ENCODE results near the gene APOBEC3B. TPM values are rescaled to one million over a fixed set of nuclear protein-coding genes. Genes with fewer than 3 reads are reported as not detected.
"Not testable (repeated sequence)": the region's sequence is repeated elsewhere in the genome, so short reads cannot be mapped to it uniquely, and the experiment has no call there.

Gene APOBEC3B
- total RNA-seq, 3 donors from 2014 or later (not counting 1 experiment from before 2014, with no cell fraction given) = 1.7 to 2.3 (median 2.2) TPM

- no peaks in the 10 kb centered on the region for H3K36me3 ChIP-seq (ENCODE audit: control insufficient read depth, insufficient read depth, low read length)
- H3K27me3 ChIP-seq (ENCODE audit: control insufficient read depth, insufficient read depth, low read length) = no peaks in the 10 kb centered on the region
- WGBS (ENCODE audit: insufficient coverage) = 90% methylated on average over 2 of the region's 2 CpGs
- Mint-ChIP-seq H3K36me3 (no peaks in the 10 kb centered on the region), H3K27ac (no peak overlapping the region), H3K4me3 (no peak overlapping the region), H3K27me3 (ENCODE audit: low read depth in 2 of 2) (no peaks in the 10 kb centered on the region), H3K9me3 (no peaks in the 10 kb centered on the region), H3K4me1 (peaks cover 0 to 20% of the 10 kb centered on the region in 2 donors)
- no peak for DNase-seq
- no peak for TF ChIP-seq CTCF (IDR thresholded peaks at IDR 0.05)
- intact Hi-C loops (cut with micrococcal nuclease) = no loop called here
- H3K4me3 ChIP-seq (ENCODE audit: low read length) = no peak overlapping the region
- H3K4me1 ChIP-seq (ENCODE audit: control insufficient read depth, insufficient read depth, low read length) = peaks cover 32% of the 10 kb centered on the region
- no peaks in the 10 kb centered on the region for H3K9me3 ChIP-seq (ENCODE audit: control insufficient read depth, insufficient read depth, low read length)
- ATAC-seq = no peak
- H3K27ac ChIP-seq (ENCODE audit: low read length) = peak overlapping the region; percentile 50
These were observed 2.1 kb downstream of the APOBEC3B start for GRCh38 chr22:38984224-38984623.

DNA sequence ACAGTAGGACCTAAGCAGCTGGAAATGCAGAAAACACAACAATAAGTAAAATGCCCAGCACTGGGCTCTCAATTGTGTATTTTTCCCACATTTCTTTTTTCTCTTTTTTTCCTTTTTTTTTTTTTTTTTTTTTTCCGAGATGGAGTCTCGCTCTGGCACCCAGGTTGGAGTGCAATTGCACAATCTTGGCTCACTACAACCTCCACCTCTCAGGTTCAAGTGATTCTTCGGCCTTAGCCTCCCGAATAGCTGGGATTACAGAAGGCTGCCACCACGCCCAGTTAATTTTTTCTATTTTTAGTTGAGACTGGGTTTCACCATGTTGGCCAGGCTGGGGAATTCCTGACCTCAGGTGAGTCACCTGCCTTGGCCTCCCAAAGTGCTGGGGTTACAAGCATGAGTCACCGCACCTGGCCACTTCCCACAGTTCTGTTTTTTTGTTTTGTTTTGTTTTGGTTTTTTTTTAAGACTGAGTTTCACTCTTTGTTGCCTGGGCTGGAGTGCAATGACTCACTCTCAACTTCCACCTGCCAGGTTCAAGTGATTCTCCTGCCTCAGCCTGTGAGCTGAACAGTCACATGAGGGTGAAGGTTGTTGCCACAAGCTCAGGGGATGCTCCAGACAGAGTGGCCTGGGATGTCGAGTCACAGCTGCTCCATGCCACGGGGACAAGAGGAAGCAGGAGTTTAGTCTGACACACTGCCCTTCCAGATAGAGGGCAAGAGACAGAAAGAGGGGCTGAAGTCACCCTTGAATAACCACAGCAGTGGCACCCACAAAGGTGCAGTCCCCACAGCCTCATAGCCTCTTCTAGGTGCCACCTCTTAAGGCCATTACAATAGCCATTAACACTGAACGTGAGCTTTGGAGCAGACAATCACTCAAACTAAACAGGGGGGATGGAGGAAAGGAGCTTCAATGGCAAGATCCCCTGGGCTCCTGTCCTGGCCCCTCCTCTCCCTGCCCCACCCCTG is 2.9 kb downstream of the APOBEC3B start:
- DNase-seq (peak in 1 of 2 donors; percentile 89), ATAC-seq (peak in 2 of 3 donors; percentile 22 to 24)
- H3K4me3 Mint-ChIP-seq; H3K27me3 Mint-ChIP-seq (ENCODE audit: low read depth in 2 of 2); intact Hi-C loops (cut with micrococcal nuclease); H3K4me3 ChIP-seq (ENCODE audit: low read length); H3K36me3 Mint-ChIP-seq; H3K36me3 ChIP-seq (ENCODE audit: control insufficient read depth, insufficient read depth, low read length); H3K27me3 ChIP-seq (ENCODE audit: control insufficient read depth, insufficient read depth, low read length); H3K9me3 Mint-ChIP-seq; H3K9me3 ChIP-seq (ENCODE audit: control insufficient read depth, insufficient read depth, low read length): not testable (repeated sequence)
- H3K27ac ChIP-seq (ENCODE audit: low read length) = peak overlapping the region; percentile 50
- H3K27ac Mint-ChIP-seq = peak overlapping the region in 1 of 2 donors; percentile 42
- peaks cover 0 to 25% of the 10 kb centered on the region in 2 donors for H3K4me1 Mint-ChIP-seq
- WGBS (ENCODE audit: insufficient coverage) = 36% methylated on average over 7 of the region's 9 CpGs
- H3K4me1 ChIP-seq (ENCODE audit: control insufficient read depth, insufficient read depth, low read length) = peaks cover 40% of the 10 kb centered on the region

- Mint-ChIP-seq H3K36me3 (no peaks in the 10 kb centered on the region), H3K9me3 (no peaks in the 10 kb centered on the region), H3K27ac (peak overlapping the region in 1 of 2 donors; percentile 42), H3K4me1 (peaks cover 0 to 21% of the 10 kb centered on the region in 2 donors), H3K4me3 (no peak overlapping the region), H3K27me3 (ENCODE audit: low read depth in 2 of 2) (no peaks in the 10 kb centered on the region)
- DNase-seq (no peak), ATAC-seq (no peak)
- Histone ChIP-seq H3K27me3 (ENCODE audit: control insufficient read depth, insufficient read depth, low read length) (no peaks in the 10 kb centered on the region), H3K36me3 (ENCODE audit: control insufficient read depth, insufficient read depth, low read length) (no peaks in the 10 kb centered on the region), H3K9me3 (ENCODE audit: control insufficient read depth, insufficient read depth, low read length) (no peaks in the 10 kb centered on the region), H3K27ac (ENCODE audit: low read length) (no peak overlapping the region), H3K4me1 (ENCODE audit: control insufficient read depth, insufficient read depth, low read length) (peaks cover 34% of the 10 kb centered on the region), H3K4me3 (ENCODE audit: low read length) (no peak overlapping the region)
- WGBS (ENCODE audit: insufficient coverage) = 95% methylated on average over 3 of the region's 3 CpGs
- intact Hi-C loops (cut with micrococcal nuclease) = no loop called here
- TF ChIP-seq CTCF (IDR thresholded peaks at IDR 0.05) = no peak
These were observed 4.5 kb downstream of the APOBEC3B start for GRCh38 chr22:38986629-38987028.

- no peak for TF ChIP-seq CTCF (IDR thresholded peaks at IDR 0.05)
- WGBS (ENCODE audit: insufficient coverage) = 92% methylated on average over 8 of the region's 8 CpGs
- Mint-ChIP-seq H3K36me3 (no peaks in the 10 kb centered on the region), H3K27me3 (ENCODE audit: low read depth in 2 of 2) (peaks cover 0 to under 1% of the 10 kb centered on the region in 2 donors), H3K9me3 (no peaks in the 10 kb centered on the region), H3K27ac (no peak overlapping the region), H3K4me3 (no peak overlapping the region), H3K4me1 (peaks cover 0 to 14% of the 10 kb centered on the region in 2 donors)
- ATAC-seq (no peak), DNase-seq (no peak)
- intact Hi-C loops (cut with micrococcal nuclease) = no loop called here
- no peaks in the 10 kb centered on the region for H3K27me3 ChIP-seq (ENCODE audit: control insufficient read depth, insufficient read depth, low read length)
- H3K9me3 ChIP-seq (ENCODE audit: control insufficient read depth, insufficient read depth, low read length) = no peaks in the 10 kb centered on the region
- H3K36me3 ChIP-seq (ENCODE audit: control insufficient read depth, insufficient read depth, low read length) = no peaks in the 10 kb centered on the region
- H3K4me1 ChIP-seq (ENCODE audit: control insufficient read depth, insufficient read depth, low read length) = peaks cover 27% of the 10 kb centered on the region
- H3K27ac ChIP-seq (ENCODE audit: low read length) = no peak overlapping the region
- no peak overlapping the region for H3K4me3 ChIP-seq (ENCODE audit: low read length)
These were observed 5.2 kb downstream of the APOBEC3B start for GRCh38 chr22:38987171-38987895.

Data from natural killer cell (primary cell).